Fibroblast of peridontal ligament (primary cell): ENCODE data around the gene SPNS1.
A peak's percentile ranks its signal among the peaks of the same experiment; 100 is the strongest.

Experiments
- DNase-seq: peaks from one replicate; pipeline ENCODE4 v3.0.0-alpha.2; 2010; ENCODE audit errors: extremely low read depth

Gene SPNS1

GRCh38 chr16:29029168-29029994 lies 54.8 kb downstream of the SPNS1 start:
- DNase-seq: peak; percentile 78

- DNase-seq: no peak
Observed at GRCh38 chr16:29030086-29030840, 55.7 kb downstream of the SPNS1 start.
